ENCODE measurements around the gene SRSF6.
"Not testable (repeated sequence)": the region's sequence is repeated elsewhere in the genome, so short reads cannot be mapped to it uniquely, and the experiment has no call there.

Gene SRSF6

GRCh38 chr20:43450841-43451799 is 6.6 kb upstream of the SRSF6 start:
- DNase-seq = no peak

DNA sequence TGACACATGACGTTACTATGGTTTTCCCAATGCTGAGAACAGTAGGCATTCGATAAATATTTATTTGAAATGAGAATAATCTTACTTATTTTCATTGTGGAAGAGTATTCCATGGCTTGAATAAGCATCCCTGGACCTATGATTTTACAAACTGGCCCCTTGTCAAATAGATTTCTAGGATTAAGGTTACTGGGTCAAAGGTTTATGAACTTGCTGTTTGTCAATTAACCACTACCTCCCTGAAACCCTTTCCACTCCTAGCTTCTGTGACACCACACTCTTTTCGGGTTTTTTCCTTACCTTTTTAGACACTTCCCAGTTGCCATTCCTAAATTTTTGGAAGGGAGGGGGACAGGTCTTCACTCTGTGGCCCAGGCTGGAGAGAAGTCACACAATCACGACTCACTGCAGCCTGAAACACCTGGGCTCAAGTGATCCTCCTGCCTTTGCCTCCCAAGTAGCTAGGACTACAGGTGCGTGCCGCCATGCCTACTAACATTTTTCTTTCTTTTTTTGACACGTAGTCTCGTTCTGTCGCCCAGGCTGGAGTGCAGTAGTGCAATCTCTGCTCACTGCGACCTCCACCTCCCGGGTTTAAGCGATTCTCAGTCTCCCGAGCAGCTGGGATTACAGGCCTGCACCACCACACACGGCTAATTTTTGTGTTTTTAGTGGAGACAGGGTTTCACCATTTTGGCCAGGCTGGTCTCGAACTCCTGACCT is 5.1 kb upstream of the SRSF6 start:
- no peak for DNase-seq

- DNase-seq = not testable (repeated sequence)
Measured at GRCh38 chr20:43456252-43456651, 1.4 kb upstream of the SRSF6 start.

- DNase-seq = peak; percentile 88 to 89
Measured at GRCh38 chr20:43456809-43457639, 672 bp upstream of the SRSF6 start.

GRCh38 chr20:43458422-43458924 is 777 bp downstream of the SRSF6 start:
- peak in 1 of 2 donors; percentile 43 for DNase-seq

GRCh38 chr20:43459022-43459942 is 1.6 kb downstream of the SRSF6 start:
- peak in 1 of 2 donors; percentile 27 for DNase-seq

GRCh38 chr20:43460172-43460829 is 2.6 kb downstream of the SRSF6 start:
- no peak for DNase-seq

GRCh38 chr20:43460830-43461200 is 3.1 kb downstream of the SRSF6 start:
- DNase-seq = no peak

- no peak for DNase-seq
Measured at GRCh38 chr20:43461894-43462659, 4.4 kb downstream of the SRSF6 start.

DNA sequence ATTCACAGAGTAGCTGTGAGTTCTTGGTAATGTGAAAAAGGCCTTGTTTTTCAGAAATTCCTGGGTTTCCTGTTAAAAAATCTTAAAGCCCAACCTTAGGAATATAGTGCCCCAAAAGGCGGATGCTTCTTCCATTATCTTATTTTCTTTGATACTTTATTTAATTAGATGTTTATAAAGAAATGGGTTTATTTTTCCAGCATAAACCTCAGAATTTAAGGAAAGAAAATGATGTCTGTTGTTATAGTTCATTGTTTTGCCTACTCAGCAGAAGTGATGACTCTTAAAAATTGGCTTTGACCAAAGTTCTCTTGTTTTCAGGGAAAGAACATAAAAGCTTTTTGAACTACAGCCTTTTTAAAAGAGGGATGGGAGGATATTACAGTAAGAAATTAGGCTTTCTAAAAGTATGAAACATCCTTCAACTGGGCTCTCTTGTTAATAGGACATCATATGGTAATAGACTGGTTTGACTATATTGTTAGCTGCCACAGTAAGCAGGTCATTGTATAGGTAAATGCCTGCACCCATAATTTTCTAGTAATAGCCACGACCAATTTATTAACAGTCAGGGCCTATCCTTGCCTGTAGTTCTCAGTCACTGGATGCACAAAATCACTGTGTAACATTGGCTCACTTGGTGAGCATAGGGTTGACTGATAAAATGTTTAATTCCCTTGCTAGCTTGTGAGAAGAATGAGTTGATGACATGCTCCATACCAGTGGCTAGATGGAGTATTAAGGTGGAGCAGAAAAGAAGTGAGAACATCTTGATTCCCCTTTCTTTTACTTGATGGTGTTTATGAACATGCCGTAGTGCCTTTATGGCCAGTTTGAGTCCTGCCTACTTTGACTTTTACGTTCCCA is 5.2 kb downstream of the SRSF6 start:
- DNase-seq = no peak

GRCh38 chr20:43463527-43464218 is 6.0 kb downstream of the SRSF6 start:
- no peak for DNase-seq

DNA sequence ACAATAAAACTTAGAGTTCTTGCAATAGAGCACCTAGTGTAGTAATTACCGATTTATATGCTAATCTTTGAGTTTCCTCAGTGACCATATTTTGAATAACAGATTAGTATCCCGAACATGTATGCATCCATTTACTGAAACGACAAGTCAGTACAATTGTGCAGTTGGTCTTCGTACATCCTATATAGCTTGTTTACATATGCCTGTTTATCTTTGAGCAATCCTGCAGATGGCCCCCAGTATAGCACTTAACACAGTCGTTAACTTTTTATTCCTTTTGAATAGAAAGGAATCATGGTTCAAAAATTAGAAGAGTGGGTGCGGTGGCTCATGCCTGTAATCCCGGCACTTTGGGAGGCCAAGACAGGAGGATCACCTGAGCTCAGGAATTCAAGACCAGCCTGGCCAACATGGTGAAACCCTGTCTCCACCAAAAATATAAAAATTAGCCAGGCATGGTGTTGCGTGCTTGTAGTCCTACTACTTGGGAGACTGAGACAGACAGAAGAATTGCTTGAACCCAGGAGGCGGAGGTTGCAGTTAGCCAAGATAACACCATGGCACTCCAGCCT is 6.6 kb downstream of the SRSF6 start:
- DNase-seq = no peak

- no peak for DNase-seq
Measured at GRCh38 chr20:43465625-43465943, 7.9 kb downstream of the SRSF6 start.

- DNase-seq = no peak
Measured at GRCh38 chr20:43467589-43467988, 9.9 kb downstream of the SRSF6 start.

DNA sequence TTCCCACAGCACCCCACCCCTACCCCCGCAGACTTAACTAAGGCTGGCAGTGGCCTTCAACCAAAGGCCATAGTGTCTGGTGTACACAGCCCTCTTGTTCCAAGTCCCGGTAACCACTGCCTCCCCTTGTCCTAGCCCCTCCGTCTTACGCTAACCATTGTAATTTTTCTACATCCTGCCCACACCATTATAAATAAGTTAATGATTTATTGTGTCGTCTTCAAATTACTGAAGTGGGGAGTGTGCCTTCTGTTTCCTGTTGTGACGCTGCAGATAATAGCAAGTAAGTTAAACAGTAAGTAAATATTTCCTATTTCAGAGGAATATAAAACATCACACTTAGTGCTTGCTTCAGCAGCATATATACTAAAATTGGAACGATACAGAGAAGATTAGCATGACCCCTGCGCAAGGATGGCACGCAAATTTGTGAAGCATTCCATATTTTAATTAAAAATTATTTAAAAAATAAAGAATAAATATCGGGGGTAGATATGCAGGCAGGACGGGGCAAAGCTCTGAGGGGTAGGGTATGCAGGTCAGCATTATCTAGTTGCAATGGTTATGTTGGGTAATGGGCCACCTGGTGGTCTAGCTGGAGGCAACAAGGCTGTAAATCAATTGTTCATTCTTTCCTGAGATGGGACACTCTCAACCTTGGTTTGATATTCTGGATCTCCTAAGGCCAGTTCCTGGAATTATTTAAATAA is 15.1 kb downstream of the SRSF6 start:
- DNase-seq = no peak

GRCh38 chr20:43473381-43473704 is 15.6 kb downstream of the SRSF6 start:
- DNase-seq = no peak

DNA sequence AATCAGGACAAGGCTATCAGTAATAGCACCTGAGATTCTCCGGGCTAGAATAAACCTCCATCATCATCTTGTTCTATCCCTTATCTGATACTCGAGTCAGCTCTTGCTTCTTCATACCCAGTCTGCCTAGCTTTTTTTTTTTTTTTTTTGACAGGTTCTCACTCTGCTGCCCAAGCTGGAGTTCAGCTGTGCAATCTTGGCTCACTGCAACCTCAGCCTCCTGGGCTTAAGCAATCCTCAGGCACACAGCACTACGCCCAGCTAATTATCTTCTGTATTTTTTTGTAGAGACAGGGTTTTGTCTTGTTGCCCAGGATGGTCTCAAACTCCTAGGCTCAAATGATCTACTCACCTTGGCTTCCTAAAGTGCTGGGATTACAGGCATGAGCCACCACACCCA is 19.5 kb downstream of the SRSF6 start:
- DNase-seq = no peak

DNA sequence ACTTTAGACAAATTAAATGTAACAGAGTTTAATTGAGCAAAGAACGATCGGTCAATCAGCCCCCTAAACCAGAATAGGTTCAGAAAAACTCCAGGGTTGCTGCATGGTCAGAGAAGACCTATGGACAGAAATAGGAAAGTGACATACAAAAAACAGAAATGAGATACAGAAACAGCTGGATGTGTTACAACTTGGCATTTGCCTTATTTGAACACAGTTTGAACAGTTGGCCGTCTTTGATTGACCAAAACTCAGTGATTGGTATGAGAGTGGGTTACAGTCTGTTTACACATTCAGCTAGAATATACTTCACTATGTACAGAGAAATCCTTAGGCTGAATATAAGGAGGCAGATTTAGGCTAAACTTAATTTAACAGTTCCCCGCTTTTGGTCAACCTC is 19.9 kb downstream of the SRSF6 start:
- DNase-seq = no peak

All from CD4-positive, alpha-beta T cell treated with Interleukin-1 beta for 1 hour (primary cell).